Stimulated activated naive CD8-positive, alpha-beta T cell treated with anti-CD3 and anti-CD28 coated beads, Interleukin-15, amount 100 ng/mL, for 72 hours (primary cell): ENCODE measurements around the gene EVI2A.
"Not testable (repeated sequence)": the region's sequence is repeated elsewhere in the genome, so short reads cannot be mapped to it uniquely, and the experiment has no call there.

Experiments
- ATAC-seq: fragments of 150-1000 bp; cut with Tn5 transposase; 2 replicates; pipeline ENCODE4 v1.10.0; 2021; ENCODE audit warnings: mild to moderate bottlenecking, moderate library complexity
- DNase-seq, 2 donors: peaks; one replicate each; pipeline ENCODE4 v3.0.0; 2021 to 2022
- H3K27ac Mint-ChIP-seq, 2 donors: one replicate each; pipeline ENCODE4 v1.8.0; 2022; ENCODE audit warnings: mild to moderate bottlenecking in 2 of 2, mixed read lengths in 2 of 2, moderate library complexity in 2 of 2
- H3K27me3 Mint-ChIP-seq: one replicate; pipeline ENCODE4 v1.8.0; 2022; ENCODE audit warnings: mixed read lengths
- H3K4me1 Mint-ChIP-seq: one replicate; pipeline ENCODE4 v1.8.0; 2022; ENCODE audit warnings: mild to moderate bottlenecking, mixed read lengths
- H3K4me3 Mint-ChIP-seq, 2 donors: one replicate each; pipeline ENCODE4 v1.8.0; 2022; ENCODE audit warnings: mild to moderate bottlenecking in 2 of 2, mixed read lengths in 2 of 2, moderate library complexity in 1 of 2
- H3K9me3 Mint-ChIP-seq, 2 donors: one replicate each; pipeline ENCODE4 v1.8.0; 2022; ENCODE audit warnings: mixed read lengths in 2 of 2

EVI2A gene

GRCh38 chr17:31320791-31321190 is 631 bp downstream of the EVI2A start:
- Mint-ChIP-seq H3K4me3 (peak overlapping the region; percentile 72 to 86), H3K27me3 (no peaks in the 10 kb centered on the region), H3K9me3 (no peaks in the 10 kb centered on the region), H3K27ac (peak overlapping the region; percentile 96 to 98), H3K4me1 (peaks cover 19% of the 10 kb centered on the region)
- ATAC-seq (no peak), DNase-seq (no peak)

DNA sequence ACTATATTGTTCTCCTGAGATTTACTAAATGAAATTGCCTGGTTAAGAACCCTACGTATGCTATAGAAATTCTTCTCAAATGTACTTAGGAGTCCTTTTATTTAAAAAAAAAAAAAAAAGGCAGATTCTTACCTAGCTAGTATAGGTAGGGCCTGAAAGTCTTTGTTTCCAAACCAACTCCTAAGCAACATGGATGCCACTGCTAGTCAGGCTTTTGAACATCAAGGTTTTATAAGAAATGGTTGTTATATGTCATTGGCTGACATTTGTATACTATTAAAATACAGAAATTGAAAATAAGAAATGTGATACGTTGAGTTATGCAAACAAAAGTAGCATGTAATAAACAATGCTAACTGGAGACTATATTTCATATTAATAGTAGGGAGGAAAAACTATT is 1.2 kb downstream of the EVI2A start:
- Mint-ChIP-seq H3K4me3 (peak overlapping the region; percentile 72 to 86), H3K9me3 (no peaks in the 10 kb centered on the region), H3K4me1 (peaks cover 25% of the 10 kb centered on the region), H3K27ac (peak overlapping the region; percentile 96 to 98), H3K27me3 (no peaks in the 10 kb centered on the region)
- DNase-seq, result no peak
- ATAC-seq, result no peak

DNA sequence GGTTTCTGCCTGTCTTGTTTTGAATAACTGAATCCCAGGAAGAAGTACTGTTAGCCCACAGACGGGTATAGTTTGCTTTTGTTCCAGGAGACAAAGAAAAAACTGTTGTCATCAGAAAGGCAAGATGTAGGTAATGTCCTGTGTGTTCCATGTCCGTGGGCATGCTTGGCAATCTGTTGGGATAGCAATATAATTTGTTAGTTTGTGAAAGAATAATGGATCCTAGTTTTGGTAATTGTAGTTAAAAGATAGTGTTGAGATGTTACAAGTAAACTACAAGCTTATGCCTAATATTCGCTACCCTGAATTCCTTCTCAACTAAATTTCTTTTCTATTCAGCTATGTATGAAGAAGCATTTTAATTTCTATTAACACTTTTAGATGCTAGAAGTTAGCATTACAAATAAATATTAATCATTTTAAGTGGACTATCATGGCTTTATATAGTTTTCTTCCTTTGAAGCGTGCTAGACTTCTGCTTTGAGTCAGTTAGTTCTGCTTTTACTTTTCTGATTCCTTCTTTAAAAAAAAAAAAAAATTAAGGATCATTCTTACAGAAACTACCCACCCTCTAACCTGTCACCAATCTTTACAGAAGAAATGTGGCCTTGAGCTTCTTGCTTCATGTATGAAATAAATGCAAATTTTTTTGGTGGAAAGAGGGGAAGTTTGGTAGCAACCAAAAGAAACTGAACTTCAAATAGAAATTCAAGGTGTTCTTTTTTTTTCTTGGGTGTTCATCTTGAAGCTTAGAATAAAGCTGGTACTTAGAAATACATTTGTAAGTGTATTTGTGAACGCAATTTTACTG is 2.4 kb downstream of the EVI2A start:
- Mint-ChIP-seq H3K4me1 (peaks cover 35% of the 10 kb centered on the region), H3K9me3 (no peaks in the 10 kb centered on the region), H3K27me3 (no peaks in the 10 kb centered on the region), H3K27ac (peak overlapping the region; percentile 90 to 97), H3K4me3 (peak overlapping the region; percentile 71 to 86)
- ATAC-seq (peak; percentile 33), DNase-seq (peak in 1 of 2 donors; percentile 14)

DNA sequence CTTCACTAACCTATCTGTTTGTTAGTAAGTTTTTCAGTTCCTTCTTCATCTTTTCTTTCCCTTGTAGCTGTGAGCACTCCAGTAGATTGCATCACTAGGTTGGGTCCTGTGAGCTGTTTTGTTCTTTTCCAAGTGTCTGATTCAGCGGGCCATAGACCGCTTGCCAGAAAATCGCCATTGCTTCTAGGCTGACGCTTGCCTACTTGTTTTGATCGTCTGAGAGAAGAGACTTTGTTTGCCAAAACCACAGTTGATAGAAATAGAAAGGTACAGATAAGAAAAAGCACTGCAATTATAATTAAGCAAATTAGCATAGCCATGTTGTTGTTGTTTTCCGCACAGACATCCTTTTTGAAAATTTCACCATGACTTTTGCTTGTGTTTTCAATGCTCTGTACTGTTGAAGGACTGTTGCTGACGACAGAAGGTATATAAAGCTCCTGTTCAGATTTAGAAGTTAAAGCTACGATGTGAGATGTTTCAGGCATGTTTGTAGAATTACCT is 3.1 kb downstream of the EVI2A start:
- H3K9me3 Mint-ChIP-seq, result no peaks in the 10 kb centered on the region
- no peaks in the 10 kb centered on the region for H3K27me3 Mint-ChIP-seq
- H3K4me3 Mint-ChIP-seq, result peak overlapping the region; percentile 71 to 86
- ATAC-seq (peak; percentile 47), DNase-seq (peak; percentile 54 to 67)
- peaks cover 29% of the 10 kb centered on the region for H3K4me1 Mint-ChIP-seq
- H3K27ac Mint-ChIP-seq, result peak overlapping the region; percentile 90 to 97

GRCh38 chr17:31314782-31315100 is 6.7 kb downstream of the EVI2A start:
- peaks cover 28% of the 10 kb centered on the region for H3K4me1 Mint-ChIP-seq
- H3K9me3 Mint-ChIP-seq, result no peaks in the 10 kb centered on the region
- peak overlapping the region; percentile 48 to 57 for H3K4me3 Mint-ChIP-seq
- ATAC-seq (no peak), DNase-seq (no peak)
- no peaks in the 10 kb centered on the region for H3K27me3 Mint-ChIP-seq
- H3K27ac Mint-ChIP-seq, result peak overlapping the region; percentile 75 to 92

DNA sequence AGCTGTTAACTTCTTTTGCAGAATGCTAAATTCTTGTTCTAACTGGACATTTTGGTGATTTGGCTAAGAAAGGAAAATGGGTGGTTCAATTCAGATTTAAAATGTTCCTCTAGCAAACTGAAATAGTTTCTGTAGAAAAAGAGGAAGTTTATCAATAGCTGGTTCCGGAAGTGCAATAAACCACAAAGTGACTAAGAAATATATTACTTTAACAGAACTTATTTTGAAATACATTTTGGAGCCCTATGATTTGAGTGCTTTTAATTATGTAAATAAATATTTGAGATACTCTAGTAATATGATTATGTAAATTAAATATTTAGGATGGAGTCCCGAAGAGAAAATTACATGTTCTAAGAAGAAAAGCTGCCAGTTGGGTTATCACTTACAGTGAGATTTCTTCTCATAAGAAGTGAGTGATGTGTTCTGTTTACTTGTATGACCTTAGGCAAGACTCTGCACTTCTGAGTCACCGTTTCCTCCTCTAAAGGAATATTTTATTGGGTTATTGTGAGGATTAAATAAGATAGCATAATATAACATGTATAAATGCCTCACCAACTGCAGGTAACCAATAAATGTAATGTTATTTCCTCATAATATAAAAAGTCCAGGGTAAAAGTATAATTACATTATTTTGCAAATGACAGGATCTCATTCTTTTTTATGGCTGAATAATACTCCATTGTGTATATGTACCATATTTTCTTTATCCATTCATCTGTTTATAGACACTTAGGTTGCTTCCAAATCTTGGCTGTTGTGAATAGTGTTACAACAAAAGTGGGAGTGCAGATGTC is 7.2 kb downstream of the EVI2A start, which contains the start of gene EVI2B:
Gene EVI2B (minus strand): TSS at position 73 of the 800 bp plus-strand sequence. CDS start 8,445 bp downstream, outside the sequence.
- H3K27ac Mint-ChIP-seq, result peak within 1 kb of the TSS; percentile 98 to 99
- H3K4me3 Mint-ChIP-seq, result peak within 1 kb of the TSS; percentile 89 to 93
- no peaks in the 10 kb centered on the region for H3K9me3 Mint-ChIP-seq
- ATAC-seq (peak; percentile 62), DNase-seq (no peak)
- H3K4me1 Mint-ChIP-seq, result peaks cover 29% of the 10 kb centered on the region
- no peaks in the 10 kb centered on the region for H3K27me3 Mint-ChIP-seq

- not testable (repeated sequence) for ATAC-seq, H3K9me3 Mint-ChIP-seq, H3K27me3 Mint-ChIP-seq
- Mint-ChIP-seq H3K27ac (peak overlapping the region; percentile 99), H3K4me1 (peaks cover 45% of the 10 kb centered on the region), H3K4me3 (peak overlapping the region; percentile 81 to 92)
- peak; percentile 42 to 55 for DNase-seq
Measured at GRCh38 chr17:31312223-31312622, 9.2 kb downstream of the EVI2A start.

DNA sequence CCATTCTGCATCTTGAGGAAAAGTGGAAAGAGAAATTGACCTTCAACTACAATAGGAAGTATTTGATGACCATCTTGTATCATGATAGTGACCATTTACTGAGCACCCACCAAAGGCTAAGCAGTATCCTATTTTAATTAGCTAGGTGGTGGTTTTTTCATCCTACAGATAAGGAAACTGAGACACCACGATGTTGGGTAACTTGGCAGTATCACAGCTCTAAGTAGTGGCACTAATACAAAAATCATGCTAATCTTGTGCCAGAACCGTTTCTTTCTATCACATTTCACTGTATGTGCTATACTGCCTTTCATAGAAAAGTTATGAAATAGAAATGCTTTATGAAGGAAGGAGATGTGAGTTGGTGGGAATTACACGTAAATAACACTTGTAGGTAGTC is 9.9 kb downstream of the EVI2A start:
- DNase-seq (no peak), ATAC-seq (no peak)
- H3K9me3 Mint-ChIP-seq, result no peaks in the 10 kb centered on the region
- H3K27me3 Mint-ChIP-seq, result no peaks in the 10 kb centered on the region
- H3K4me1 Mint-ChIP-seq, result peaks cover 52% of the 10 kb centered on the region
- H3K27ac Mint-ChIP-seq, result peak overlapping the region; percentile 99
- peak overlapping the region; percentile 81 to 92 for H3K4me3 Mint-ChIP-seq

DNA sequence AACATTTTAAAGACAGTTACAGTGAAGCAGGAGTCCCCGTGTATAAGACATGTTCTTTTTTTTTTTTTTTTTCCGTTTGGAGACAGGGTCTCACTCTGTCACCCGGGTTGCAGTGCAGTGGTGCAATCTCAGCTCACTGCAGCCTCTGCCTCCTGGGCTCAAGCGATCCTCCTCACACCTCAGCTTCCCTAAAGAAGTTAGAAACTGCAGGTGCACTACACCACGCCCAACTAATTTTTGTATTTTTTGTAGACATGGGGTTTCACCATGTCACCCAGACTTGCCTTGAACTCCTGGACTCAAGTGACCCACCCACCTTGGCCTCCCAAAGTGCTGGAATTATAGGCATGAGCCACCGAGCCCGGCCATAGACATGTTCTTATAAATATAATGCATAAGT is 10.5 kb downstream of the EVI2A start:
- ATAC-seq, result peak; percentile 50
- Mint-ChIP-seq H3K27me3 (no peaks in the 10 kb centered on the region), H3K4me3 (peak overlapping the region; percentile 81 to 92), H3K9me3 (peaks cover 0 to 3% of the 10 kb centered on the region in 2 donors), H3K4me1 (peaks cover 55% of the 10 kb centered on the region), H3K27ac (peak overlapping the region; percentile 99)
- DNase-seq, result peak in 1 of 2 donors; percentile 55

DNA sequence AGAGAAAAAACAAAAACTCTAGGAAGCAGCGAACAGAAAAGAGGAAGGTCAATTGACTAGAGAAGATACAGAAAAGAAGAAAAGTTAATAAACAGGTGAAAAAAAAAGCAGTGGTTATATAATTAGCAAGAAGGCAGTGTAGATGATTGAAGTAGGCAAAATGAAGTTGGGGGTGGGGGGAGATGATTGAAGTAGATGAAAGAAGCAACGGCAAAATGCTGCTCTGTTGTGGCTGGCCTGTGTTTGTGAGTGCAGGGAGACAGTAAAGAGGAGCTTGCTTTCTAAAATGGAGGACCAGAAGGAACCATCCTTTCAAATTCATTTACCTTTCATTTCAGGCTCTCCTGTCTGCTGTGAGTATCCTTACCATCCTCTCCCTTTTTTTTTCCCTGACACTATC is 11.2 kb downstream of the EVI2A start:
- H3K4me3 Mint-ChIP-seq, result peak overlapping the region; percentile 73 to 81
- no peaks in the 10 kb centered on the region for H3K27me3 Mint-ChIP-seq
- peaks cover 55% of the 10 kb centered on the region for H3K4me1 Mint-ChIP-seq
- ATAC-seq (peak; percentile 33), DNase-seq (peak in 1 of 2 donors; percentile 43)
- peak overlapping the region; percentile 97 to 99 for H3K27ac Mint-ChIP-seq
- peaks cover 2 to 6% of the 10 kb centered on the region in 2 donors for H3K9me3 Mint-ChIP-seq

DNA sequence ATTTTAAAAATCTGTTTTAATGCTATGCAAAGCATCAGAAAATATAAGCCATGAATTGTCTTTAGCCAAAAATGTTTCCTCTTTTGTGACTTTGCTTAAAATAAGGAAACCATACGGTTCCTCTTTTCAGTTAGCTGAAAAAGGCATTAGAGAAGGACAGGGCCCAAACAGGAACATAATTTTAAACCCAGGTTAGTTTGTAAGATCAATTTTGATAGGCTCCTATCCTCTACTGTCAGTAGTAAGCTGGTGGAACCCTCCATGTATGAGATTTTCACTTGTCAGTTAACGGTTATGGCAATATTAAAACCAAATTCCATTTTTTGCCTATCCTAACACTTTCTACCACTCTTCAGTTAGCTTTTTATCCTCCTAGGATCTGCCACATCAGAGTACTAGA is 11.9 kb downstream of the EVI2A start:
- Mint-ChIP-seq H3K9me3 (peaks cover 9 to 12% of the 10 kb centered on the region in 2 donors), H3K4me1 (peaks cover 55% of the 10 kb centered on the region), H3K4me3 (peak overlapping the region; percentile 73 to 81), H3K27me3 (no peaks in the 10 kb centered on the region), H3K27ac (peak overlapping the region; percentile 97 to 99)
- DNase-seq (no peak), ATAC-seq (peak; percentile 60)

DNA sequence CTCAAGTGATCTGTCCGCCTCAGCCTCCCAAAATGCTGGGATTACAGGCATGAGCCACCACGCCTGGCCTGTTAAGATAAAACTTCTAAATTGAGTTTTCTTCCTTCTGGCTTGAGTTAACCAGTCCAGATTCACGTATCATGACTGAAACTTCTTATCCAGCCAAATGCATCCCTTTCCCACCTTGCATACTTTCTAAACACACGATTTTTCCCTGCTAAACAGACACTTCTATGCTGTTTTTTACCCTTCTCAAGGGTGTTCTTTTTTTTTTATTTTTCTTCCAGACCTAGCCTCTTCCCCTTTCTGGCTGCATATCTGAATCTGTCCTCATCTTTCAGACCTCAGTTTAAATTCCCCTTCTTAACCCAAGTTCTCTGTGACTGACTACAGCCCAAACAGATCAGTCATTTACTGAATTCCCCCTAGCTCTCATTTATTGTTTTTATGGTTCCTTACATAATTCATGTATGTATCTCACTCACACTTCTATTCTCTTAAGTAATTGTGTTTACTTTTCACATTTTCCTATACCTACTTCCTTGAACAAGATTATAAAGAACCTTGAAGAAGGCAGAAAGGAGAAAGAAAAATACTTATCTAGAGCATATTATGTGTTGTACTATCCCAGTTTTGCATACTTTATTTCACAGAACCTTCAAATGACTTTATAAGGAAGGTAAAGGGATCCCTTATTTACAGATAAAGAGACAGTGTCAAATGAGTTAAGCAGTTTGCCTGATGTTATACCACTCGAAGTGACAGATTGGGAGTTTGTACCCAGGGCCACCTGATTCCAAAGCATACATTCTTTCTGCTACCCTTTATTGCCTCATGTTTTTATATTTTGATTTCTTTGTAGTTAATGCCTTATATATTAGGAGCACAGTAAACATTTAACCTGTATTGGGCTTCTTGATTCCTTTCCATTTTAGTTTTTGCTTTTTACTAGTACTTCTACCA is 12.8 kb downstream of the EVI2A start:
- peak overlapping the region; percentile 73 to 81 for H3K4me3 Mint-ChIP-seq
- H3K27ac Mint-ChIP-seq, result peak overlapping the region; percentile 97 to 99
- ATAC-seq (peak; percentile 81), DNase-seq (no peak)
- H3K9me3 Mint-ChIP-seq, result peaks cover 16 to 17% of the 10 kb centered on the region in 2 donors
- no peaks in the 10 kb centered on the region for H3K27me3 Mint-ChIP-seq
- peaks cover 58% of the 10 kb centered on the region for H3K4me1 Mint-ChIP-seq

DNA sequence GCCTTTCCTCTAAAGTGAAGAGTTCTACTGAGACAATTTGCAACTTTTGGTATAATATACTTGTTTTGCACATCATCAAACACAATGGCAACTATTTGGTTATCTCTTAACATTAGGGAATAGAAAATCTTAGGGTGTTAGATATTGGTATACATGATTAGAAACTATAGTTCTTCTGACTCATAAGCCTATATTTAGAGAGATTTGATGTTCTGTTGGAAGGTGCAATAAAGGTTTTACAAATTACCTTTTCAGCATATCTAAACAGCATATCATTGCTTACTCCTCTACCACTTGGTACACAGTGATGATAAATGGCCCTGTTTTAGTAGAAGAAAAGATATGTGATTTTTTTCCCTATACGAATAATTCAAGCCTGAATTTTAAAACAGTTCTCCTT is 13.8 kb downstream of the EVI2A start:
- Mint-ChIP-seq H3K9me3 (peaks cover 16 to 17% of the 10 kb centered on the region in 2 donors), H3K4me3 (peak overlapping the region; percentile 73 to 81), H3K27ac (no peak overlapping the region), H3K4me1 (peaks cover 58% of the 10 kb centered on the region), H3K27me3 (no peaks in the 10 kb centered on the region)
- no peak for DNase-seq
- ATAC-seq, result peak; percentile 36

DNA sequence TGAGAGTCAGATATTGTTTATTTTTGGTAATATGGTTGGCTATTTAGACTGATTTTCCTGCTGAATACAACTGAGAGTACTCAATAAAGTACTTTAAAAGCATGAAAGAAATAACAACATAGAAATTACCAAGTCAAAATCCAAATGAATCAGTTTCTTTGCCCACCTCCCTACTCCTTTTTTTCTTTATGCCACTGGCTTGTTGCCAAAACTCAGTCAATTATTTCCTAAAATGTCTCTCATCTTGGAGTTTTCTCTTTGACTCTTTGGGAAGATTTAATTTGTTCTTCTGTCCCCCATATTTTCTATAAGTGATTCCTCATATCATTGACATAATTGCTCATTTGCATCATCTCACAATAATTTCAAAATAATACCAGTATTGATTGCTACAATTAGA is 21.8 kb downstream of the EVI2A start:
- Mint-ChIP-seq H3K9me3 (peaks cover 5 to 8% of the 10 kb centered on the region in 2 donors), H3K27ac (no peak overlapping the region), H3K4me3 (no peak overlapping the region), H3K27me3 (no peaks in the 10 kb centered on the region), H3K4me1 (peaks cover 41% of the 10 kb centered on the region)
- no peak for ATAC-seq
- no peak for DNase-seq

GRCh38 chr17:31297090-31297489 is 24.3 kb downstream of the EVI2A start, which contains the start of gene OMG:
Gene OMG, minus strand, starts transcription at chr17:31297239. Its CDS starts 908 bp downstream, at chr17:31296331.
- Mint-ChIP-seq H3K27me3 (no peaks in the 10 kb centered on the region), H3K27ac (no peak within 1 kb of the TSS), H3K4me1 (peaks cover 34% of the 10 kb centered on the region), H3K4me3 (no peak within 1 kb of the TSS), H3K9me3 (no peaks in the 10 kb centered on the region)
- ATAC-seq, result no peak
- DNase-seq, result no peak
